AG10803 (cell line): ENCODE data around the gene DDX18.
"Not testable (repeated sequence)": the region's sequence is repeated elsewhere in the genome, so short reads cannot be mapped to it uniquely, and the experiment has no call there.

Source experiments
- DNase-seq: peaks from one replicate; pipeline ENCODE4 v3.0.0; 2010; ENCODE audit warnings: low read depth
- H3K4me3 ChIP-seq: 2 replicates; pipeline ENCODE4 v1.5.1; 2011; ENCODE audit warnings: mild to moderate bottlenecking, low read length, control low read depth
- CTCF ChIP-seq: conservative IDR thresholded peaks from 2 replicates; pipeline ENCODE4 v1.5.1; 2011; ENCODE audit warnings: mild to moderate bottlenecking, low read length, control low read depth, inconsistent platforms

DDX18 gene

DNA sequence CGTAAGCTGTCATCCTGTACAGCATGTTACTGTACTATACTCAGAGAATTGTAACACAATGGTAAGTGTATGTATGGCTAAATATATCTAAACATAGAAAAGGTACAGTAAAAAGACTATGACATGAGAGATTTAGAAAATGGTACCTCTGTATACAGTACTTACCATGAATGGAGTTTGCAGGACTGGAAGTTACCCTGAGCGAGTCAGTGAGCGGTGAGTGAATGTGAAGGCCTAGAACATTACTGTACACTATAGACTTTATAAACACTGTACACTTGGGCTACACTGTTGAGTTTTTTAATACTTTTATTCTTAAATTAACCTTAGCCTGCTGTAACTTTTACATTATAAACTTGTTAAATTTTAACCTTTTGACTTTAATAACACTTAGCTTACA lies 1.5 kb downstream of the DDX18 start:
- no peak for TF ChIP-seq CTCF
- no peak for DNase-seq
- H3K4me3 ChIP-seq: no peak overlapping the region

- no peak for TF ChIP-seq CTCF
- H3K4me3 ChIP-seq: no peak overlapping the region
- DNase-seq: no peak
Observed at GRCh38 chr2:117818921-117819320, 4.4 kb downstream of the DDX18 start.

- no peak overlapping the region for H3K4me3 ChIP-seq
- DNase-seq: no peak
- TF ChIP-seq CTCF: no peak
Observed at GRCh38 chr2:117820444-117820843, 6.0 kb downstream of the DDX18 start.

DNA sequence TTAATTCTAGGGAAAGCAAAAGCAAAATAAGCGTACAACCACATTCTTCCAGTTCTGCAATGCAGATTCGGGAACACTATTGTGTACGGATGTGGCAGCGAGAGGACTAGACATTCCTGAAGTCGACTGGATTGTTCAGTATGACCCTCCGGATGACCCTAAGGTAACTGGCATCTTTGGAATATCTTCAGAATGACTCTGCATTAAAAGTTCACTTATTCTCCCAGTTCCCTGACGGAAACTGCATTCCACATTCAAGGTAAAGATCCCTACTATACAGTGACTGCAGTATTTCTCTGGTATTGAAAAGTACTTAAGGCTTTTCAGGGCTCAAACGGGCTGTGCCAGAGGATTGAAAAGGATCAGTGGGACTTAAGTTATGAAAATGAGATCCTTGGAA lies 10.9 kb downstream of the DDX18 start:
- TF ChIP-seq CTCF: no peak
- DNase-seq: no peak
- H3K4me3 ChIP-seq: no peak overlapping the region

DNA sequence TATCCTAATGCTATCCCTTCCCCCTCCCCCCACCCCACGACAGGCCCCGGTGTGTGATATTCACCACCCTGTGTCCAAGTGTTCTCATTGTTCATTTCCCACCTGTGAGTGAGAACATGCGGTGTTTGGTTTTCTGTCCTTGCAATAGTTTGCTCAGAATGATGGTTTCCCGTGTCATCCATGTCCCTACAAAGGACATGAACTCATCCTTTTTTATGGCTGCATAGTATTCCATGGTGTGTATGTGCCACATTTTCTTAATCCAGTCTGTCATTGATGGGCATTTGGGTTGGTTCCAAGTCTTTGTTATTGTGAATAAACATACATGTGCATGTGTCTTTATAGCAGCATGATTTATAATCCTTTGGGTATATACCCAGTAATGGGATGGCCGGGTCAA lies 13.0 kb downstream of the DDX18 start:
- DNase-seq, H3K4me3 ChIP-seq: not testable (repeated sequence)

GRCh38 chr2:117828870-117829269 lies 14.4 kb downstream of the DDX18 start:
- DNase-seq: no peak
- no peak for TF ChIP-seq CTCF

DNA sequence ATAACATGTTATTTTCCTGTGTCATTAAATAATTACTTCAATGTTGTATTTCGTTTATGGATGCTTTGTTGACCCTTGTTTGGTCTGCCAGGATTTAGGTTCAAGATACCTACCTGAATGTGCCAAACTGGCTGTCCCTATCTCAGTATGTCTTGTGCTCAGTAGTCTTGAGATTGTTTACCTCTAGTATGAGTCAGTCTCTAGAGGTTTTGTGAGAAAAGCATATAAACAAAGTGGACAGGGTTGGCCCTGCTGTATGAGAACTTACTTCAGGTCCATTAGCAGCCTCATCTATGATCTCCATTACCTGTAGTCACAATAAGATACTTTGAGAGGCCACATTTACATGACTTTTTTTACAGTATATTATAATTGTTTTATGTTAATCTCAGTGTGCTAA lies 17.8 kb downstream of the DDX18 start:
- DNase-seq: no peak

More at GRCh38 chr2:117828870-117829269, 14.4 kb downstream of the DDX18 start:
- H3K4me3 ChIP-seq: no peak overlapping the region

More for the DNA sequence above, 17.8 kb downstream of the DDX18 start:
- TF ChIP-seq CTCF: no peak
- no peak overlapping the region for H3K4me3 ChIP-seq
